Measurements from ENCODE around the gene DSG4.
A peak's percentile ranks its signal among the peaks of the same experiment; 100 is the strongest.
"Not testable (repeated sequence)": the region's sequence is repeated elsewhere in the genome, so short reads cannot be mapped to it uniquely, and the experiment has no call there.

DSG4 gene, protein sequence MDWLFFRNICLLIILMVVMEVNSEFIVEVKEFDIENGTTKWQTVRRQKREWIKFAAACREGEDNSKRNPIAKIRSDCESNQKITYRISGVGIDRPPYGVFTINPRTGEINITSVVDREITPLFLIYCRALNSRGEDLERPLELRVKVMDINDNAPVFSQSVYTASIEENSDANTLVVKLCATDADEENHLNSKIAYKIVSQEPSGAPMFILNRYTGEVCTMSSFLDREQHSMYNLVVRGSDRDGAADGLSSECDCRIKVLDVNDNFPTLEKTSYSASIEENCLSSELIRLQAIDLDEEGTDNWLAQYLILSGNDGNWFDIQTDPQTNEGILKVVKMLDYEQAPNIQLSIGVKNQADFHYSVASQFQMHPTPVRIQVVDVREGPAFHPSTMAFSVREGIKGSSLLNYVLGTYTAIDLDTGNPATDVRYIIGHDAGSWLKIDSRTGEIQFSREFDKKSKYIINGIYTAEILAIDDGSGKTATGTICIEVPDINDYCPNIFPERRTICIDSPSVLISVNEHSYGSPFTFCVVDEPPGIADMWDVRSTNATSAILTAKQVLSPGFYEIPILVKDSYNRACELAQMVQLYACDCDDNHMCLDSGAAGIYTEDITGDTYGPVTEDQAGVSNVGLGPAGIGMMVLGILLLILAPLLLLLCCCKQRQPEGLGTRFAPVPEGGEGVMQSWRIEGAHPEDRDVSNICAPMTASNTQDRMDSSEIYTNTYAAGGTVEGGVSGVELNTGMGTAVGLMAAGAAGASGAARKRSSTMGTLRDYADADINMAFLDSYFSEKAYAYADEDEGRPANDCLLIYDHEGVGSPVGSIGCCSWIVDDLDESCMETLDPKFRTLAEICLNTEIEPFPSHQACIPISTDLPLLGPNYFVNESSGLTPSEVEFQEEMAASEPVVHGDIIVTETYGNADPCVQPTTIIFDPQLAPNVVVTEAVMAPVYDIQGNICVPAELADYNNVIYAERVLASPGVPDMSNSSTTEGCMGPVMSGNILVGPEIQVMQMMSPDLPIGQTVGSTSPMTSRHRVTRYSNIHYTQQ

DNA sequence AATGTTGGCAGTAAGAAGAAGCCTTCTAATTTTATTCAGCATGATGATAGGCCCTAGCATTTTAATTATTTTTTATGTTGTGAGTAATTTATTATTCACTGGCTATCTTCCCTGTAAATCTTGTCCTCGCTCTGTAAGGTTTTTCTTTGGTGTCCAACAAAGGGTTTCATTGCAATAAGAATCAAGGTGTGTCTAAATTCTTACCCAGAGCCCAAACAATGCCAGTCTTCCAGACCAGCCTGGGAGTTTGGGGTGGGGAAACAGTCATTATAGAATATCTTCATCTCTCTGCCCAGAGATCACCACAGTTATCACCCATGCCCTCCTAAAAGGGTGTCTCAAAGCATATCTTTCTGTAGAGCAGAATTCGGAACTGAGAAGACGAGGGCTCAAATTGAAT lies at the start of gene DSG4:
TSS of gene DSG4 (plus strand) at position 301 of the 400 bp plus-strand sequence. CDS start 135 bp downstream, outside the sequence.
- no peak for DNase-seq

DNA sequence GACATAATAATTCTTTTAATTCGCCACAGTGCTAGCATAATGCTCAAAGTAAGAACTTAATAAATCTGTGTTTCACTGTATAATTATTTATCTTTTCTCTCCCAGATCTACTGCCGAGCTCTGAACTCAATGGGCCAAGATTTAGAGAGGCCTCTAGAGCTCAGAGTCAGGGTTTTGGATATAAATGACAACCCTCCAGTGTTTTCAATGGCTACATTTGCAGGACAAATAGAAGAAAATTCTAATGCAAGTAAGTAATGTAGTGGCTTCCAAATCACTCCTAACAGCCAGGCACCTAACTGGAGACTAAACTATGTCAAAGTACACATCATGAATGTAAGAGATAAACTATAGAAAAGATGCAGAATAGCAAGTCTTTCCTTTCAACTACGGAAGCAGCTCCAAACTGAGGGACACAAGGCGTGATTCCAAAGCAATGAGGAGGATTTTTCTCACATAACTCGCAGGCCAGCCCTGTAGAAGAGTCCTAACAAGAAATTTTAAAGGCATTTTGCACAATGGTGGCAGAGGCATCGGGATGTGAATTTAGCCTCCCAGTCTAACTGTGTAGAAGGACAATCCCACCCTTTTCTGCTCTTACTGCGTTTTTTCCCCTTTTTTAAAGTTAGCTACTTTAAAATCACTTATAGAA lies 46.7 kb upstream of the DSG4 start:
- DNase-seq = no peak

DNA sequence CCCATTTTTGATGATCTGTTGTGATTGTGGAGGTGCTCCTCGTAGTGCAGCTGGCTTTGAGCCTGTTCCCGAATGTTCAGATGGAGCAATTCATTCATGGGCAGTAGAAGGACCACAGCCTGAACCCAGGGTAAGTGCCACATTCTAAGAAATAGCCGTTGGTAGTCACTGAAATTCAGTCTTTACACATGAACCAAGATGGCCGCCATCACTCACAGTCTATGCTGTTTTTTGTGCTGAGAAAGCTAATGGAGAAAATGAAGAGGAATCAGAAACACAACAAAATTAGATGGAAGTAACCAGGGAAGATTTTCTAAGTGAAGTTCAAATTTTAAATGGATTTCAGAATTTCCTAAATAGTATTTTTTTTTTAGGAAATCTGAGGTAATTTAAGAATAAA lies 33.1 kb upstream of the DSG4 start:
- DNase-seq = no peak

DNA sequence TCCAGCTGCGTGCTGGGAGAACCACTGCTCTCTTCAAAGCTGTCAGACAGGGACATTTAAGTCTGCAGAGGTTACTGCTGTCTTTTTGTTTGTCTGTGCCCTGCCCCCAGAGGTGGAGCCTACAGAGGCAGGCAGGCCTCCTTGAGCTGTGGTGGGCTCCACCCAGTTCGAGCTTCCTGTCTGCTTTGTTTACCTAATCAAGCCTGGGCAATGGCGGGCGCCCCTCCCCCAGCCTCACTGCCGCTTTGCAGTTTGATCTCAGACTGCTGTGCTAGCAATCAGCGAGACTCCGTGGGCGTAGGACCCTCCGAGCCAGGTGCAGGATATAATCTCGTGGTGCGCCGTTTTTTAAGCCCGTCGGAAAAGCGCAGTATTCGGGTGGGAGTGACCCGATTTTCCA lies 23.2 kb upstream of the DSG4 start:
- not testable (repeated sequence) for DNase-seq

DNA sequence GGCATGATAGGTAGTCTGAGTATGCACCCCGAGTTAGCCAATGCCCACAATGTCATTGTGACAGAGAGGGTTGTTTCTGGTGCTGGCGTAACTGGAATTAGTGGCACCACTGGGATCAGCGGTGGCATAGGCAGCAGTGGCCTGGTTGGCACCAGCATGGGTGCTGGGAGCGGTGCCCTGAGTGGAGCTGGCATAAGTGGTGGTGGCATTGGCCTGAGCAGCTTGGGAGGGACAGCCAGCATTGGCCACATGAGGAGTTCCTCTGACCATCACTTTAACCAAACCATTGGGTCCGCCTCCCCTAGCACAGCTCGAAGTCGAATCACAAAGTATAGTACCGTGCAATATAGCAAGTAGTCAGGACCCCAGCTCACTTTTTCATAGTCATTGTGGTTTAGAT lies 21.6 kb upstream of the DSG4 start:
- DNase-seq = no peak

DNA sequence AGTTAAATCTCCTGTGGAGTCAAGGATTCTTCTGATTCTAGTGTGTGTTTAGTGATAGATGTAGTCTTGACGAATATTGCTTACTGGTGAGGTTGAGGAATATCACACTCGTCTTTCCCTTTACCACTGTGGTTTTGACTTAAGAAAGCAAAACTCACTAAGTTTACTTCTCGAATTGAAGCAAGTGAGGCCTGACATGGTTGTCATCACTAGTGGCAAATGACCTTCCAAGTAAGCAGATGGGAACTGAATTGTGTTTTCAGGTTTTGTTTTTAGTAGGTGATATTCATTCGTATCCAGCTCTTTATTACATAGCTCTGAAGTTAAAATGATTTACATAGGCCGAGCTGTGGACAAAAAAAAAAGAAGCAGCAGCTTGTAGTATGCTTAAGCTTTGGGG lies 20.6 kb upstream of the DSG4 start:
- no peak for DNase-seq

DNA sequence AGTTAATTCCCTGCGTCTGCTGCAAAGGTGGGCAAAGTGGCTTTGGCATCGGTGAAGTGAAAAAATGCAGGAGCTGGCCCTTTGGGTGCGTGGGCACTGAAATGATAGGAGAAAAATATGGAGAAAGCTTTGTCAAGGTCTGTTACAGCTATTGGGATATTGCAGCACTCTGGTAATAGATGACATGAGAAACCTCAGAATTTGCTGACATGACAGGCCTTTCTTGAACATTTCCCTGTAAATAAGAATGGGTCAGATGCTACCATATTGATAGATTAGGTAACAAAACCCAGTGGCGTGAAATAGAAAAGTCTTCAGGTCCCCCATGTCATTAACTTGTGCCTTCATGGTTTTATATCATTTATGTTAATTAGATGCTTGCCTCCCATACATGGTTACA lies 12.4 kb upstream of the DSG4 start:
- DNase-seq = no peak

DNA sequence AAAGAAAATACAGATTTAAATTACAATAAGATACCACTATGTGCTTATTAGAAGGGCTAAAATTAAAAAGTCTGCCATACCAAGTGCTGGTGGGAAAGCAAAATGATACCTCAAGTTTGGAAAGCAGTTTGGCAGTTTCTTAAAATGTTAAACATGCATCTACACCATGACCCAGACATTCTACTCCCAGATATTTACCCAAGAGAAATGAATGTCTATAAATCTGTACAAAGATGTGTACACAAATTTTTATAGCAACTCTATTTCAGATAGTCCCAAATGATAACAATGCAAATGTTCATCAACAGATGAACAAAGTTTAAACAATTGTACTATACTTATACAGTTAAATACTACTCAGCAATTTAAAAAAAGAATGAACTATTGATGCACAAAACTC lies 7.1 kb upstream of the DSG4 start:
- no peak for DNase-seq

DNA sequence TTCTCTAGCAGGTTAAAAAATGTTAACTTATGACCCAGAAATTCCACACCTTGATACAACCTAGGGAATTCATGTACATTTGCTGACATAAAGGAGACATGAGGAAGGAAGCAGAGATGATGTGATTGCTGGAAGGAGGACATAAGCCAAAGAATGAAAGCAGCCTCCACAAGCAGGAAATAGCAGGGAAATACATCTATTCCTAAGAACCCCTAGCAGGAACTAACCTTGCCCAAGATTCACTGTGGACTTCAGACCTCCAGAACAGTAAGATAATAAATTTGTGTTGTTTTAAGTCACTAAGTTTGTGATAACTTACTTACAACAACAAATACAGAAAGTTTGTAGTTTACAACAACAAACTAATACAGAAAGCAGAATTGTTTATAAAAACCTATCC lies 4.6 kb upstream of the DSG4 start:
- no peak for DNase-seq

DNA sequence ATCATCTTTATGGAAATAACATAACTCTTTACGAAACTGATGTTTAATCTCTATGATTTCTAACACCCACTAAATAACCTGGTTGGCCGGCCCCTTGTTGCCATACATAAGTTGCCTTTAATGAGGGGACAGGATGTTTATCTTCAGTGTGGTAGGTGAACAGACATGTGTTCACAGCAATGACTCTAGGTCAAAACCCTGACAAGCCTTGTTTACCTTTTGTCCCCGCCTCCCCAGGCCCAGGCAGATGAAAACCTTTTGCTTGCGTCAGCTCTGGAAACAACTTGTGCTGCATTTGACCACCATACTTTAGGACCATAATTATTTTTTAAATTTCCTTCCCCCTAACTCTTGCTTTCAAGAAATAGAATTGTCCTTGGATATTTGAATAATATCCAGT lies 2.9 kb upstream of the DSG4 start:
- DNase-seq = no peak

DNA sequence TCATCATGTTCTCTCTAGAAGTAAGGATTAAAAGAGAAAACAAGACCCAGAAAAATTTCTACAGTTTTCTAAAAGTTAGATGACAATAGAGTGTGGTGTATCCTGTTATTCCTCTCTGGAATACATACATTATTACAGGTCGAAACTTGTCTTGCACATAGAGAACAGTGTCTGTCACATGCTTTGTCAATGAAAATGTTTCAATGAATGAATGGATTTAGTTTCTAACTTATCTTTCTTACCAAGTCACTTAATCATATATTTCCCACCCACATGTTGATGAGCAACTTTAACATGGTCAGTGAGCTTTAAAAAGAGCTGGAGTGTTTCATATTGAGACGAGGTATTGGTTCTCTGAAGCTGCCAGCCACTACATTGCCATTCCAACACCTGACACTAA lies 4.3 kb downstream of the DSG4 start:
- no peak for DNase-seq

DNA sequence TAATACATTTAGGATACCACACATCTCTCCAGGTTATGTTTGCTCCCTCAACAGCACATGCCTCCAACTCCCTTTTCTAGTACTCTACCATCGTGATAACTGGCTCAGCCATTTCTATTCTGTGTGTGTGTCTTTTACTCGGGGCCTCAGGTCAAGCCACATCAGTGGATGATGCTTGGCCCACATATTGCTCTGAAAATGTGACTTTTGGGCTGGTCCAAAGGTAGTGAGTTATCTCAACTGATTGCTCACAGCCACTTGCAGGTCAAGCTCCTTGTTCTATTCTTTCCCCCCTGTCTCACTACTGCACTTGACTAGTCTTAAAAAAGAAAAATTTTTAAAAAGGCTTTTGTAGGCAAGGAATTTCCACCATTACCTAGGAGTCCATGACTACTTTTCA lies 5.5 kb downstream of the DSG4 start:
- no peak for DNase-seq

DNA sequence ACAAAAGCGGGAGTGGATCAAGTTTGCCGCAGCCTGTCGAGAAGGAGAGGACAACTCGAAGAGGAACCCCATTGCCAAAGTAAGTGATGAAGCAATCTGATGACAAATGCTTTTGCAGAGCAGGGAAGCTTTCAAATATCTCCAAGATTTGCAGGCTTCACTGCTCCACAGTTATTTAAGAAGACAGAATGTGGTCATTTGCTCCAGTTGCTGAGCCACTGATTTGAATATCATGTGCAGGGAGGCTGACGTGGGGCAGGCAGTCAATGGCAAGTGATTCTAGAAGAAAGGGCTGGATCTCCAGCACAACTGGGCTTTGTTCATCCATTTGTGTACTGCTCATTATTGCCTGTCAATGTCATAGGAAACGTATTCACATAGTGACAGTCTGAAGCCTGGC lies 10.2 kb downstream of the DSG4 start:
- DNase-seq = no peak

DNA sequence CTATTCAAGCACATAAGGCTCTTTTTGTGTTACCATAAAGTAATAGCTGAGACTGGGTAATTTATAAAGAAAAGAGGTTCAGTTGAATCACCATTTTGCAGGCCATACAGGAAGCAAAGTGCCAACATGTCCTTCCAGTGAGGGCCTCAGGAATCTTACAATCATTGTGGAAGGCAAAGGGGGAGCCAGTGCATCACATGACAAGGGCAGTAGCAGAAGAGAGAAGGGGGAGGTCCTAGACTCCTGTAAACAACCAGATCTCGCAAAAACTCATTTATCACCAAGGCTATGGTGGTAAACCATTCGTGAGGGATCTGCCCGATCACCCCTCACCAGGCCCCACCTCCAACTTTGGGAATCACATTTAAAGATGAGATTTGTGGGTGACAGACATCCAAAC lies 16.7 kb downstream of the DSG4 start:
- no peak for DNase-seq

DNA sequence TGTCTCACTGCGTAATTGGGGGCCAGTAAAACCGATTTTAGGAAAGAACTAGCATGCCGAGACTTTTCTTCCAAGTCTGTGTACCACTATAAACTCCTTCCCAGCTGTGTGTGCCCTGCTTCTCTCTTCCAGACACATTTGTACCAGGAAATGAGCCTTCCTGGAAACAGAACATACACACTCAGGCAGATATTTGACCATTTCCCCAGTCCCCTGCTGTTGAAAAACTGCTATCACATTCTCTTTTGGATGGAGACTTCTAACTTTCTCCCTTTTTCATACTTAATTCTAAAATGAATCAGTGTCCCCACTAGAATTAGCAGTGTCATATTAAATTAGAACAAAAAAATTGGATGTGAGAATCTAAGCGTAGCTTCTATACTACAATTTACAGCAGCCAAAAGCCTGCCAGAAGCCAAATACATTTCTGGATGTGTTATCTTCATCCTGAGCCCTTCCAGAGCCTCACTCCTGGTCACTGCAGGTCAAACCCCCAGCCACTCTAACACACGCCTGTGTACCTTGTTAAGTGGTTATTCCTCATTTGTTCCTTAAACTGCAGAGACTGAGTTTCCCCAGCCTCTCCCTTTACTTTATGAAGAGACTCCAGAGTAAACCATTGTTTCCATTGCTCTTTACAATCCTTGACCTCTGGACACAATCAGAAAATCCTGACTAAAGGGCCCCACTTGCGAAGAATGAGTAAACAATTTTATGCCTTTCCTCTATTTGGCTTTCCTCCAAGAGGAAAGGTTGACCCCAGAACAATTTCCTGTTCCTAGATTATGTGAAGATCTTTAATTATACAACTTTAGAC lies 20.4 kb downstream of the DSG4 start:
- DNase-seq = no peak

DNA sequence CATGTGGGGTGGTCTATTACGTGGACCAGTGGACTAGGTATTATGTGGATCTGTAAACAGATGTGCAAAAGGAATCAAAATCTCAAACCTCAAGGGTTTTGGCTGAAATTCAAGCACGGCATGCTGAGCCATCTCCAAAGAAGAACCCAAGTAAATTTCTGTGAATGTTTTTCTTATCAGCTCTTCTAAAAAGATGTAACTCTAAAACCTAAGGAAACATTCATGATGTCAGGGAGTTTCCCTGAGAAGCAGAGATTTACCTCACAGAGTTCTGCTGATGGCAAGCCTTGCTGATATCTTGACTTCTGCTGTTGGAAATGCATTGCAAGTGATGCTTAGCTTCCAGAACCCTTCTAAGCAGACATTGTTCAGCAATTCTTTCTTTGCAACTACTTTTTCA lies 21.6 kb downstream of the DSG4 start:
- no peak for DNase-seq

DNA sequence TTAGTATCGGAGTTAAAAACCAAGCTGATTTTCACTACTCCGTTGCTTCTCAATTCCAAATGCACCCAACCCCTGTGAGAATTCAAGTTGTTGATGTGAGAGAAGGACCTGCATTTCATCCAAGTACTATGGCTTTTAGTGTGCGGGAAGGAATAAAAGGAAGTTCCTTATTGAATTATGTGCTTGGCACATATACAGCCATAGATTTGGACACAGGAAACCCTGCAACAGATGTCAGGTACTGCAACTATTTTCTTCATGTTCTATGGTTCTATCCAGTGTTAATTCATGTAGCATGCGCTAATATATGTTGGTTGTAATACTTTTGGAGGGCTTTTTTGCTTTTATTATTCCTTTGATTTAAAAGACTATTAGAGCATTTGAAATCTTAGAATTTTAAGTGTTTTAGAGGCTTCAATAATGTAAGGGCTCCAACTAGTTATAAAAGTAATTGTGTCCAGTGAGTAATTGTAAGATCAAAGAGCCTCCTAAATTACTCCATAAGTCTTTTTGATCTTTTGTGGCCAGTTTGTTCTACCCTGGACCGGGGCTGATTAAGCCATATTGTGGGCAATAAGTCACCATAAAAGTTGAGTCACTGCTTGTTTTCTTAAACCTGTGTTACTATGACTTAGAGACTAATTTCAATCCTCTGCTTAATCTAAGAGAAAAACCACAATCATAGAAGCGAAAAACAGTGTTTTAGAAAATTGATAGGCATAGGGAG lies 22.9 kb downstream of the DSG4 start:
- no peak for DNase-seq

DNA sequence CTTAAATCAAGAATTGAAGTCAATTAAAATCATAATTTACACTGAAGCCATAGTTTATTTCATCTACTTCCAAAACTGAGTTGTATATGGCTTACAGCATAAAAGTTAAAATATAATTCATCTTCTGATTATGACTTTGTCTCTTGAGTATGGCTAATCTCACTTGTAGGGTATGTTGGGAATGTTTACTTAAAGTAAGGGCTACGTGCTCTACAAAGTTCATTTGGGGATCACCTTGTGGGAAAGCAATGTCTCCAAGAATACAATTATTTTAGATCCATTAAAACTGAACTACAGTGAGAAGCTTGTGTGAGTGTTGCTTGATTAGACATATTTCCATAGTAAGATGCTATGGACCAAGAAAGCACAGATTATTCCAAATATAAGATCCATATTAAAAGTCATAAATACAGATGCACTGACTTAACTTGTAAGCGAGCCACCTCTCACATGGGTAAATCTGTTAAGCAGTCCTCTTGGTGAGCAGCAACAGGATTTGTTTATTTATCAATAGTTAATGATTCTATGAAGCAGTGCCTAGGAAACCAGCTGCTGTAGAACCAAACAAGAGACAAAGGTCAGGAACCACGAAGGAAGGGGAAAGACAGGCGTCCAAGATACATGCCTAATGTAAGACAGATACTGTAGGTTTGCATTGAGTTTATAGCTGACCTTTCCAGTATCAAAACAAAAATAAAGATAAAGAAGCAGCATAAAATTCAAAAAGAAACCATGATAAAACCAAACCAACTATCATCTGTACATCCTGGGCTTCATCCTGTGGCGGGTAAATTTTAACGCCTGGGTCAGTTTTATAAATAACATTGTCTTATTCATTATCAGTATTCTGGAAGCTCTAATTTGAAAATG lies 24.8 kb downstream of the DSG4 start:
- peak in 1 of 2 experiments; percentile 2 for DNase-seq

DNA sequence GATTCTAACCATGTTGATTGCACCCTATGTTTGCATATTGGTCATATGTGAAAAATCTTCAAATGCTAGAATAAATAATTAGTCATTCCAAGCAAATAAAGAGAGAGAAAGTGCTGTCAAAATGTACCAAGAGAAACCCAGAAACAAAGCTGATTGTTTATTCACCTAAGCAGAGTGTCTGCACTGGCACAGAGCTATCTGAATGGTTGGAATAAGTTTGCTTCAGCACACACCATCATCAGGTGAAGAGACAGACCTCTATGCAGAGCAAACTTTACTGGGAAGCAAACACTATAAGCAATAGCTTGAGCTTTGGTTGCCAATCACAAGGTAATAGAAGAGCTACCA lies 25.4 kb downstream of the DSG4 start:
- DNase-seq = no peak

DNA sequence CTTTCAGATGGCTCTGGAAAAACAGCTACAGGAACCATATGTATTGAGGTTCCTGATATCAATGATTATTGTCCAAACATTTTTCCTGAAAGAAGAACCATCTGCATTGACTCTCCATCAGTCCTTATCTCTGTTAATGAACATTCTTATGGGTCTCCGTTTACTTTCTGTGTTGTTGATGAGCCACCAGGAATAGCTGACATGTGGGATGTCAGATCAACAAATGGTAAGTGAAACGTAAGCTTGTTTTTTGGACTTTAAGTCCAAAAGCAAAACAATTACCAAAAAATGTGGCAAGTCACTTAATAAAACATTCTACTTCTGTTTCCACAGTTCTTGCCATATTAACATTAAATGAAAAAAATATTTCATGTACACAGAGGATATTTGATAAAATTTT lies 26.8 kb downstream of the DSG4 start:
- DNase-seq = no peak

DNA sequence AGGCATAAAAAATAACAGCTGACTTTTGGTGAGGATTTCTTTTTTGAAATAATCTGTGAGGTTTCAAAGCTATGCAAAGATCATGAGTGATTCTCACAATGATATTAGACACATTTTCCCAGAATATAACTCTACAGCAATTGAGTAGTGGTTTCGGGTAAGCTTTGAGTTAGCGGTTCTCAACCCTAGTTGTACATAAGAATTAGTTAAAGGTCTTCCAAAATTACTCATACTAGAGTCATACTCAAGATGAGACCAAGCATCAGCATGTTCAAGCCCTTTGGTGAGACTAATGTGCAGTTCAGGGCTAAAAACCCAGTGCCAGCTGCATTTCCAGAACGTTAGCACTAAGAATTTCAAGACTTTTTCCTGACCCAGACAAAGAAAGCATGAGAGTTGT lies 31.1 kb downstream of the DSG4 start:
- no peak for DNase-seq

All from NCI-H2081 (cell line).